ENCODE measurements around the gene DHRS4L2.
"Not testable (repeated sequence)": the region's sequence is repeated elsewhere in the genome, so short reads cannot be mapped to it uniquely, and the experiment has no call there.

DHRS4L2 gene

GRCh38 chr14:23974041-23974440 is 14.7 kb upstream of the DHRS4L2 start:
- not testable (repeated sequence) for DNase-seq

GRCh38 chr14:23977208-23977607 is 11.5 kb upstream of the DHRS4L2 start:
- not testable (repeated sequence) for DNase-seq

- DNase-seq: not testable (repeated sequence)
These were observed 6.5 kb upstream of the DHRS4L2 start for GRCh38 chr14:23981951-23982813.

GRCh38 chr14:23984891-23985602 is 3.7 kb upstream of the DHRS4L2 start:
- DNase-seq: no peak

- DNase-seq: not testable (repeated sequence)
These were observed 514 bp upstream of the DHRS4L2 start for GRCh38 chr14:23988223-23988606.

GRCh38 chr14:23989734-23990445 is 1.2 kb downstream of the DHRS4L2 start:
- not testable (repeated sequence) for DNase-seq

GRCh38 chr14:23990961-23991360 is 2.2 kb downstream of the DHRS4L2 start:
- not testable (repeated sequence) for DNase-seq

- not testable (repeated sequence) for DNase-seq
These were observed 4.3 kb downstream of the DHRS4L2 start for GRCh38 chr14:23993042-23993441.

- not testable (repeated sequence) for DNase-seq
These were observed 7.3 kb downstream of the DHRS4L2 start for GRCh38 chr14:23996009-23996408.

- not testable (repeated sequence) for DNase-seq
These were observed 8.1 kb downstream of the DHRS4L2 start for GRCh38 chr14:23996825-23997224.

GRCh38 chr14:23999640-24000039 is 10.9 kb downstream of the DHRS4L2 start:
- not testable (repeated sequence) for DNase-seq

GRCh38 chr14:24001078-24001477 is 12.3 kb downstream of the DHRS4L2 start:
- not testable (repeated sequence) for DNase-seq

- not testable (repeated sequence) for DNase-seq
These were observed 12.9 kb downstream of the DHRS4L2 start for GRCh38 chr14:24001679-24002078.

GRCh38 chr14:24006471-24006816 is 17.7 kb downstream of the DHRS4L2 start:
- not testable (repeated sequence) for DNase-seq

- DNase-seq: not testable (repeated sequence)
These were observed 18.3 kb downstream of the DHRS4L2 start for GRCh38 chr14:24006817-24007652.

GRCh38 chr14:24011051-24011450 is 22.3 kb downstream of the DHRS4L2 start:
- no peak for DNase-seq

- not testable (repeated sequence) for DNase-seq
These were observed 24.1 kb downstream of the DHRS4L2 start for GRCh38 chr14:24012726-24013273.

GRCh38 chr14:24013654-24014514 is 25.2 kb downstream of the DHRS4L2 start:
- peak; percentile 44 for DNase-seq

GRCh38 chr14:24015745-24016144 is 27.0 kb downstream of the DHRS4L2 start:
- DNase-seq: not testable (repeated sequence)

GRCh38 chr14:24018978-24019377 is 30.2 kb downstream of the DHRS4L2 start:
- DNase-seq: not testable (repeated sequence)

GRCh38 chr14:24019944-24020343 is 31.2 kb downstream of the DHRS4L2 start:
- not testable (repeated sequence) for DNase-seq

Data from GDM1 (cell line).